Measurements from ENCODE around the gene TBC1D1.

Gene TBC1D1

GRCh38 chr4:38082021-38082420, 191.1 kb downstream of the TBC1D1 start:
- Histone ChIP-seq H3K4me1 (ENCODE audit: control insufficient read depth, low read length) (no peaks in the 10 kb centered on the region), H3K4me2 (ENCODE audit: low read length) (no peak overlapping the region)

GRCh38 chr4:38082424-38083385, 191.8 kb downstream of the TBC1D1 start:
- Histone ChIP-seq H3K36me3 (ENCODE audit: control insufficient read depth, low read length) (peaks cover 88% of the 10 kb centered on the region), H3K4me3 (ENCODE audit: low read length) (no peak overlapping the region), H3K9me2 (replicated peaks; ENCODE audit: control insufficient read depth, low read length) (no peaks in the 10 kb centered on the region), H3K4me2 (ENCODE audit: low read length) (no peak overlapping the region), H3K79me2 (ENCODE audit: control insufficient read depth, low read length) (peaks cover 19% of the 10 kb centered on the region), H4K20me1 (ENCODE audit: control insufficient read depth, insufficient read depth, low read depth, low read length) (no peaks in the 10 kb centered on the region), H3K4me1 (ENCODE audit: control insufficient read depth, low read length) (no peaks in the 10 kb centered on the region), H3K27ac (ENCODE audit: low read depth, low read length) (no peak overlapping the region), H3K9me3 (ENCODE audit: control insufficient read depth, insufficient read depth, low read length) (no peaks in the 10 kb centered on the region), H3F3A (ENCODE audit: control insufficient read depth, insufficient read depth) (no peaks in the 10 kb centered on the region), H3K27me3 (ENCODE audit: control insufficient read depth, low read length) (no peaks in the 10 kb centered on the region)
- no peak for TF ChIP-seq EZH2phosphoT487 (IDR thresholded peaks at IDR 0.05; ENCODE audit: borderline replicate concordance, low read length)
- TF ChIP-seq CTCF (IDR thresholded peaks at IDR 0.05; ENCODE audit: low read depth, low read length, poor library complexity, severe bottlenecking), result no peak

More at GRCh38 chr4:38082021-38082420, 191.1 kb downstream of the TBC1D1 start:
- no peak for TF ChIP-seq CTCF (IDR thresholded peaks at IDR 0.05; ENCODE audit: low read depth, low read length, poor library complexity, severe bottlenecking)
- no peak for TF ChIP-seq EZH2phosphoT487 (IDR thresholded peaks at IDR 0.05; ENCODE audit: borderline replicate concordance, low read length)
- Histone ChIP-seq H3K27me3 (ENCODE audit: control insufficient read depth, low read length) (no peaks in the 10 kb centered on the region), H3K9me2 (replicated peaks; ENCODE audit: control insufficient read depth, low read length) (no peaks in the 10 kb centered on the region), H3K79me2 (ENCODE audit: control insufficient read depth, low read length) (peaks cover 20% of the 10 kb centered on the region), H3F3A (ENCODE audit: control insufficient read depth, insufficient read depth) (no peaks in the 10 kb centered on the region), H3K27ac (ENCODE audit: low read depth, low read length) (no peak overlapping the region), H3K9me3 (ENCODE audit: control insufficient read depth, insufficient read depth, low read length) (no peaks in the 10 kb centered on the region), H3K36me3 (ENCODE audit: control insufficient read depth, low read length) (peaks cover 89% of the 10 kb centered on the region), H4K20me1 (ENCODE audit: control insufficient read depth, insufficient read depth, low read depth, low read length) (no peaks in the 10 kb centered on the region), H3K4me3 (ENCODE audit: low read length) (no peak overlapping the region)

- no peak overlapping the region for H3K4me2 ChIP-seq (ENCODE audit: low read length)
- H3K27ac ChIP-seq (ENCODE audit: low read depth, low read length), result no peak overlapping the region
- no peaks in the 10 kb centered on the region for H3K27me3 ChIP-seq (ENCODE audit: control insufficient read depth, low read length)
- no peaks in the 10 kb centered on the region for H3K4me1 ChIP-seq (ENCODE audit: control insufficient read depth, low read length)
- 0 out of 2 replicates have a peak, but pooled peaks cover 7% of the 10 kb centered on the region for H3K79me2 ChIP-seq (ENCODE audit: control insufficient read depth, low read length)
- no peak for TF ChIP-seq CTCF (IDR thresholded peaks at IDR 0.05; ENCODE audit: low read depth, low read length, poor library complexity, severe bottlenecking)
- TF ChIP-seq EZH2phosphoT487 (IDR thresholded peaks at IDR 0.05; ENCODE audit: borderline replicate concordance, low read length), result no peak
- no peak overlapping the region for H3K4me3 ChIP-seq (ENCODE audit: low read length)
- H3K9me3 ChIP-seq (ENCODE audit: control insufficient read depth, insufficient read depth, low read length), result no peaks in the 10 kb centered on the region
- H3F3A ChIP-seq (ENCODE audit: control insufficient read depth, insufficient read depth), result no peaks in the 10 kb centered on the region
- H3K9me2 ChIP-seq (replicated peaks; ENCODE audit: control insufficient read depth, low read length), result no peaks in the 10 kb centered on the region
- H4K20me1 ChIP-seq (ENCODE audit: control insufficient read depth, insufficient read depth, low read depth, low read length), result no peaks in the 10 kb centered on the region
- H3K36me3 ChIP-seq (ENCODE audit: control insufficient read depth, low read length), result peaks cover 88% of the 10 kb centered on the region
Observed at GRCh38 chr4:38084877-38085711, 194.2 kb downstream of the TBC1D1 start.

Data from DOHH2 (cell line).